GM13976 (cell line): ENCODE data around the gene GGT7.
"Not testable (repeated sequence)": the region's sequence is repeated elsewhere in the genome, so short reads cannot be mapped to it uniquely, and the experiment has no call there.

Experiments used
- DNase-seq: peaks from one replicate; pipeline ENCODE4 v3.0.0; 2012; ENCODE audit warnings: low spot score
- CTCF ChIP-seq: IDR thresholded peaks from 2 replicates; pipeline ENCODE4 v1.5.1; 2012; ENCODE audit warnings: borderline replicate concordance, mild to moderate bottlenecking; ENCODE audit not compliant: insufficient read depth; ENCODE audit errors: extremely low read depth, missing control alignments, control extremely low read depth
- in situ Hi-C: fragments of 300-500 bp; cut with MboI; formaldehyde crosslinking; loops from one replicate; pipeline ENCODE4 v1.12.0; 2022; ENCODE audit warnings: low sequenced_read_pairs, mixed read lengths, inconsistent platforms; ENCODE audit not compliant: unreplicated experiment

Gene GGT7

GRCh38 chr20:34907616-34908469 lies 35.2 kb upstream of the GGT7 start:
- DNase-seq, result no peak
- in situ Hi-C loops, result no loop called here
- no peak for TF ChIP-seq CTCF

- in situ Hi-C loops, result no loop called here
- DNase-seq, result peak; percentile 54
- no peak for TF ChIP-seq CTCF
Observed at GRCh38 chr20:34904202-34904621, 31.6 kb upstream of the GGT7 start.

- DNase-seq, in situ Hi-C loops: not testable (repeated sequence)
Observed at GRCh38 chr20:34898731-34899130, 26.1 kb upstream of the GGT7 start.

GRCh38 chr20:34898129-34898528 lies 25.5 kb upstream of the GGT7 start:
- in situ Hi-C loops, DNase-seq: not testable (repeated sequence)

GRCh38 chr20:34896086-34896621 lies 23.5 kb upstream of the GGT7 start:
- DNase-seq, result no peak
- TF ChIP-seq CTCF, result no peak
- in situ Hi-C loops, result no loop called here

- no peak for TF ChIP-seq CTCF
- in situ Hi-C loops, result no loop called here
- no peak for DNase-seq
Observed at GRCh38 chr20:34895465-34895864, 22.8 kb upstream of the GGT7 start.

- DNase-seq, result no peak
- in situ Hi-C loops, result no loop called here
- no peak for TF ChIP-seq CTCF
Observed at GRCh38 chr20:34894723-34895122, 22.1 kb upstream of the GGT7 start.
